Heart left ventricle (tissue), 13 donors: ENCODE results near the gene KRT86.

Experiments
- CTCF ChIP-seq, 12 donors: fragments of 200-600 bp; sonication (generic) in 4 of 12; IDR thresholded peaks; one replicate each; pipeline versions ENCODE4 v1.5.0 to v1.8.0; 2018 to 2022; ENCODE audit warnings: antibody characterized with exemption in 12 of 12, mild to moderate bottlenecking in 5 of 12
- POLR2A ChIP-seq, 2 donors: fragments of 450-650 bp; IDR thresholded peaks; one replicate each; pipeline ENCODE4 v1.6.1; 2017; ENCODE audit warnings: antibody characterized with exemption in 2 of 2, mild to moderate bottlenecking in 2 of 2, moderate library complexity in 2 of 2
- donor health status: ischemic (EF 13 %, LVEDD 7.1; RV severe dilation, severe dysfunction).
- donor health status: DM: no; HTN: yes; CAD: no.
- donor health status: DM: no; HTN: no; CAD: no.
- donor health status: ischemic (EF 25% LVEDD 6.9; RV normal size, moderate dysfunction).
- donor health status: ischemic (EF 25% LVEDD 5.7; RV mildly dilated, moderate dysfunction).
- donor health status: ischemic (EF 35%, LVEDD 5.7; RV mildly dilated, moderate dysfunction).
- donor health status: nonischemic (EF 11% LVEDD 7.7; RV severe dilation, severe dysfunction).
- donor health status: DM: yes; HTN: yes; CAD: no.
- donor health status: PGD.
- donor health status: ischemic (EF 29% LVEDD 5.4; RV normal size, mild dysfunction).
- donor health status: nonischemic (EF 23%, LVEDD 6.1; RV moderate dilation, normal function).

- TF ChIP-seq POLR2A (IDR thresholded peaks at IDR 0.05) (no peak), CTCF (IDR thresholded peaks at IDR 0.05) (no peak)
These were observed 41.8 kb downstream of the KRT86 start for GRCh38 chr12:52316290-52316689.
